Hippocampal formation (tissue), 2 donors: Measurements from ENCODE around the gene SLC25A30.
A peak's percentile ranks its signal among the peaks of the same experiment; 100 is the strongest.
"Not testable (repeated sequence)": the region's sequence is repeated elsewhere in the genome, so short reads cannot be mapped to it uniquely, and the experiment has no call there.

Experiments
- DNase-seq, 2 donors: peaks; one replicate each; lab custom pipeline; 2025; lab: John Stamatoyannopoulos, UW

The SLC25A30 gene

DNA sequence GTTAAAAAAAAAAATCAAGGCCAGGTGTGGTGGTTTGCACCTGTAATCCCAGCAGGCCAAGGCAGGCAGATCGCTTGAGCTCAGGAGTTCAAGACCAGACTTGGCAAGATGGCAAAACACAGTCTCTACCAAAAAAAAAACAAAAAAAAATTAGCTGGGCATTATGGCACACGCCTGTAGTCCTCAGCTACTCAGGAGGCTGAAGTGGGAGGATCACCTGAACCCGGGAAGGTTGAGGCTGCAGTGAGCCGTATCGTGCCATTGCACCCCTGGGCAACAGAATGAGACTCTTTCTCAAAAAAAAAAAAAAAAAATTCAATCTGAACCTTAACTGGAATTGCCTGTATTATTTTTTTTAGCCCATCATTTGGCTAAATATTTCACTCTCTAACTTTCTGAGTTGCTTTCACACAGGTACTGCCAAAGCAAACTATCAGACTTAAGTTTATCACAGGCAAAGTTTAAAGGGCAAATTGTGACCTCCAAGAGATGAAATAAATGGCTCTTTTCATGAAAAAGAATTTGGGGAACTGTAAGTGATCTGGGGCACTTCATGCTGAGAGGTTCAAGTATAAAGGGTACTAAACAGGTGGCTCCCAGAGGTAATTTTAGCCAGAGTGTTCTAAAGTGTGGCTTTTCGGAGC is 14.7 kb upstream of the SLC25A30 start:
- no peak for DNase-seq

- not testable (repeated sequence) for DNase-seq
Observed at GRCh38 chr13:45426056-45426841, 8.1 kb upstream of the SLC25A30 start.

- no peak for DNase-seq
Observed at GRCh38 chr13:45422731-45423292, 4.6 kb upstream of the SLC25A30 start.

DNA sequence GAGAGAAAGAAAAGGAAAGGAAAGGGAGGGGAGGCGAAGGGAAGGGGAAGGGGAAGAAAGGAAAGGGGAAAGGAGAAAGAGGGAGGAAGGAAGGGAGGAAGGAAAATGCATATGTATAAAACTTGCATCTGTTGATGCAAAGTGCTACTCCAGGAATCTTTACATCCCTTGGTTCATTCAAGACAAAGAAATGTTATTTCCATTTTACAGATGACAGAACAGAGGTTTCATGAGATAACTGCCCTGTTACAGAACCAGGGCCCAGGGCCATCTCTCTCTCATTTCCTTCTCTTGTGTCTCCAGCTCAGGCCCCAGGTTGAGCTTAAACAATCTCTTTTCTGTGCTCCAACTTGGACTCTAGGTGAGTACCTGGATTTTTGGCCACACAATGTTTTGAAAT is 1.8 kb upstream of the SLC25A30 start:
- DNase-seq, result no peak

DNA sequence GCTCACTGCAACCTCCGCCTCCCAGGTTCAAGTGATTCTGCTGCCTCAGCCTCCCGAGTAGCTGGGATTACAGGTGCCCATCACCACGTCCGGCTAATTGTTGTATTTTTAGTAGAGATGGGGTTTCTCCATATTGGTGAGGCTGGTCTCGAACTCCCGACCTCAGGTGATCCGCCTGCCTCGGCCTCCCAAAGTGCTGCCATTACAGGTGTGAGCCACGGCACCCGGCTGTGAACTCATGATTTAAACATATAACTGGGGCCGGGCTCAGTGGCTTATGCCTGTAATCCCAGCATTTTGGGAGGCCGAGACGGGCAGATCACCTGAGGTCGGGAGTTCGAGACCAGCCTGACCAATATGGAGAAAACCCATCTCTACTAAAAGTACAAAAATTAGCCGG is 1.2 kb upstream of the SLC25A30 start:
- not testable (repeated sequence) for DNase-seq

- DNase-seq, result no peak
Observed at GRCh38 chr13:45416516-45417128, 1.6 kb downstream of the SLC25A30 start.

GRCh38 chr13:45415112-45415511 is 3.1 kb downstream of the SLC25A30 start:
- no peak for DNase-seq

GRCh38 chr13:45413826-45414307 is 4.3 kb downstream of the SLC25A30 start:
- no peak for DNase-seq

GRCh38 chr13:45412274-45413049 is 5.7 kb downstream of the SLC25A30 start:
- DNase-seq, result no peak

DNA sequence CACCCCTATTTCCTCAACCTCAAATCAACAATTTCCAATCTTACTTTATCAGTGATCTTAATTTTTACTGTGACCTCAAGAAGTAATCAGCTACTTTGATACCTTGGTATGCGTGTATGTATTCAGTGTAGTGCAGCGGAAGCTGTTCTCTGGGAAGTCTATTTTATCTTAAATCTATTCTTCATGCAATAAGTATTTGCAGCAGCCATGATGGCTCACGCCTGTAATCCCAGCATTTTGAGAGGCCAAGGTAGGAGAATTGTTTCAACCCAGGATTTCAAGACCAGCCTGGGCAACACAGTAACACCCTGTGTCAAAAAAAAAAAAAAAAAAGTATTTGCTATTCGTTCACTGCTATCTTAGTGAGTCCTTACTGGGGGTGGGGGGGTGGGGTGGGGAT is 6.5 kb downstream of the SLC25A30 start:
- no peak for DNase-seq

GRCh38 chr13:45411221-45411620 is 7.0 kb downstream of the SLC25A30 start:
- no peak for DNase-seq

GRCh38 chr13:45410466-45410865 is 7.7 kb downstream of the SLC25A30 start:
- no peak for DNase-seq

DNA sequence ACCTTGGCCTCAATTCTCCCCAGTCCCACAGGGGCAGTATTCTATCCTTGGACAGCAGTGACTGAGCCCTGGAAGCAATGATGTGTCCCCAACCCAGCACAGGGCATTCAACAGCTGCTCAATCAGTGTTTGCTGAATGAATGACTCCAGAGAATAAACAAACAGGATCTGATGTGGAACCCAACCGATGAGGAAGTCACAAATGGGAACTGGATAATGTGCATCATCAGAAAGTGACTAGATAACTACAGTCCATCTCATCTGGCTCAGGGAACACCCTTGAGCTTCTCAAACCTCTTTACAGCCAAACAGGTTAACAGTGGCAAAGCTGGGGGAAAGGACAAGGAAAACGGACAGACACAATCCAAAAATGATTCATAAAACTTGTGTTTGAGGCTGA is 8.2 kb downstream of the SLC25A30 start:
- DNase-seq, result no peak

DNA sequence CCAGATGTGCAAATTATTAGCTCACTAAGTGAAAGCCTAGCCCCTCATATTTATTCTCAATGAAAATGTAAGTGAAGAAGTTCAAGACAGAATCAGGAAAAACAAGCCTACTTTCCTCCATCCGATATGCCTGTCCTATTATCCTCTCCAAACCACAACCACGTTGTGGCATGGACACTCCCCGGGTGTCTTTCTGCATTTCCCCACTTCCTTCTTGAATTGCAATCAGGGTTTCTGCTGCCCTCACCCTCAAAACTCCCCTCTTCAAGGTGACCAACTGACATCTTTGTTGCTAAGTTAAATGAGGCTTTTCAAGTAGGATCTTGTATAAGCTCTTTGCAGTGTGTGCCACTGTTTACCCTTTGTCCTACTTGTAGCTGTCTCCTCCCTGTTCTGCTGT is 11.8 kb downstream of the SLC25A30 start:
- DNase-seq, result no peak

DNA sequence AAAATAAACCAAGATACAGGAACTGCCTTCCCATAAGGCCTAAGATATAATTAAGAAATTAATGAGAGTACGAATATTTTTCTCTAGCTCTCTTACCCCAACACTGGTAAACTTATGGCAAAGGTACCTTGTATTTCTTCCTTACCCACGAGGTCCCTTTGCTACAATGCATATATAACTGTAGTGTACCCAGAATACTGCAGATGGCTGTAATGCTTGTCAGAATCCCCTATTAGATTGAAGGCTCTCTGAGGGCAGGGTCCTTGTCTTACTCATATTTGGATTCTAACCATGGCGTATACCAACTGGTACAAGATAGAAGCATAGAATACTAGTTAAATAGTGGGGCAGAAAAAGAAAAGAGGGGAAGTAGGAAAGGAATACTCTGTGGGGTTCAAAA is 15.1 kb downstream of the SLC25A30 start:
- no peak for DNase-seq

- no peak for DNase-seq
Observed at GRCh38 chr13:45402641-45403040, 15.5 kb downstream of the SLC25A30 start.

GRCh38 chr13:45401314-45401713 is 16.9 kb downstream of the SLC25A30 start:
- DNase-seq, result no peak

- DNase-seq, result no peak
Observed at GRCh38 chr13:45398877-45399276, 19.3 kb downstream of the SLC25A30 start.

- DNase-seq, result no peak
Observed at GRCh38 chr13:45396533-45397095, 21.6 kb downstream of the SLC25A30 start.

GRCh38 chr13:45393941-45394570 is 24.1 kb downstream of the SLC25A30 start:
- peak in 1 of 2 donors; percentile 37 for DNase-seq

GRCh38 chr13:45392811-45393210 is 25.4 kb downstream of the SLC25A30 start:
- DNase-seq, result no peak
